ENCODE results near the gene KLHDC7A.

Gene KLHDC7A

DNA sequence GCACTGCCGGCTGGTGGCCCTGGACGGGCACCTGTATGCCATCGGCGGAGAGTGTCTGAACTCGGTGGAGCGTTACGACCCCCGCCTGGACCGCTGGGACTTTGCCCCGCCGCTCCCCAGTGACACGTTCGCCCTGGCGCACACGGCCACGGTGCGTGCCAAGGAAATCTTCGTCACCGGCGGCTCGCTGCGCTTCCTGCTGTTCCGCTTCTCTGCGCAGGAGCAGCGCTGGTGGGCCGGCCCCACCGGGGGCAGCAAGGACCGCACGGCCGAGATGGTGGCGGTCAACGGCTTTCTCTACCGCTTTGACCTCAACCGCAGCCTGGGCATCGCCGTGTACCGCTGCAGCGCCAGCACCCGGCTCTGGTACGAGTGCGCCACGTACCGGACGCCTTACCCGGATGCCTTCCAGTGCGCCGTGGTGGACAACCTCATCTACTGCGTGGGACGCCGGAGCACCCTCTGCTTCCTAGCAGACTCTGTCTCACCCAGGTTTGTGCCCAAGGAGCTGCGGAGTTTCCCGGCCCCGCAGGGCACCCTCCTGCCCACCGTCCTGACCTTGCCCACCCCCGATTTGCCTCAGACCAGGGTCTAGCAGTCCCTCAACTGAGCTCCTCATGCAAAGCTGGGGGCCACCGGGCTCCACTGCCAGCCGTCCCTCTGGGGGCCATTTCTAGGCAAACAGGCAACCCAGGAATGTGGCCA is 2.1 kb downstream of the KLHDC7A start:
- Histone ChIP-seq H3K4me1 (ENCODE audit: insufficient read depth, low read length, poor library complexity, severe bottlenecking) (no peaks in the 10 kb centered on the region), H3K27me3 (ENCODE audit: insufficient read depth, low read length, poor library complexity, severe bottlenecking) (no peaks in the 10 kb centered on the region), H3K9ac (ENCODE audit: low read depth, low read length, poor library complexity, severe bottlenecking) (no peak overlapping the region), H4K20me1 (ENCODE audit: insufficient read depth, low read length, poor library complexity, severe bottlenecking) (no peaks in the 10 kb centered on the region), H3K9me3 (ENCODE audit: insufficient read depth, low read depth, low read length) (no peaks in the 10 kb centered on the region), H3K79me2 (ENCODE audit: insufficient read depth, low read length) (no peaks in the 10 kb centered on the region), H3K9me2 (replicated peaks; ENCODE audit: low read depth, low read length) (no peaks in the 10 kb centered on the region), H2AFZ (ENCODE audit: low read length) (no peak overlapping the region), H3K4me2 (ENCODE audit: low read depth, low read length, poor library complexity, severe bottlenecking) (no peak overlapping the region), H3F3A (ENCODE audit: low read depth) (no peaks in the 10 kb centered on the region), H3K4me3 (ENCODE audit: low read length, poor library complexity, severe bottlenecking) (no peak overlapping the region), H3K36me3 (ENCODE audit: insufficient read depth, low read length) (no peaks in the 10 kb centered on the region)
- TF ChIP-seq EZH2phosphoT487 (IDR thresholded peaks at IDR 0.05; ENCODE audit: borderline replicate concordance), result no peak

GRCh38 chr1:18484276-18484675 is 3.5 kb downstream of the KLHDC7A start:
- Histone ChIP-seq H3K27me3 (ENCODE audit: insufficient read depth, low read length, poor library complexity, severe bottlenecking) (no peaks in the 10 kb centered on the region), H2AFZ (ENCODE audit: low read length) (no peak overlapping the region), H3K9ac (ENCODE audit: low read depth, low read length, poor library complexity, severe bottlenecking) (no peak overlapping the region), H3K4me3 (ENCODE audit: low read length, poor library complexity, severe bottlenecking) (no peak overlapping the region), H3K4me2 (ENCODE audit: low read depth, low read length, poor library complexity, severe bottlenecking) (no peak overlapping the region), H3K9me3 (ENCODE audit: insufficient read depth, low read depth, low read length) (no peaks in the 10 kb centered on the region), H4K20me1 (ENCODE audit: insufficient read depth, low read length, poor library complexity, severe bottlenecking) (no peaks in the 10 kb centered on the region), H3F3A (ENCODE audit: low read depth) (no peaks in the 10 kb centered on the region), H3K9me2 (replicated peaks; ENCODE audit: low read depth, low read length) (no peaks in the 10 kb centered on the region), H3K36me3 (ENCODE audit: insufficient read depth, low read length) (no peaks in the 10 kb centered on the region), H3K4me1 (ENCODE audit: insufficient read depth, low read length, poor library complexity, severe bottlenecking) (no peaks in the 10 kb centered on the region), H3K79me2 (ENCODE audit: insufficient read depth, low read length) (no peaks in the 10 kb centered on the region)
- TF ChIP-seq CTCF (conservative IDR thresholded peaks at IDR 0.05; ENCODE audit: low read length) (no peak), EZH2phosphoT487 (IDR thresholded peaks at IDR 0.05; ENCODE audit: borderline replicate concordance) (no peak)

GRCh38 chr1:18484721-18485120 is 4.0 kb downstream of the KLHDC7A start:
- Histone ChIP-seq H3K9ac (ENCODE audit: low read depth, low read length, poor library complexity, severe bottlenecking) (no peak overlapping the region), H3K9me2 (replicated peaks; ENCODE audit: low read depth, low read length) (no peaks in the 10 kb centered on the region), H2AFZ (ENCODE audit: low read length) (no peak overlapping the region), H3K36me3 (ENCODE audit: insufficient read depth, low read length) (no peaks in the 10 kb centered on the region), H3K9me3 (ENCODE audit: insufficient read depth, low read depth, low read length) (no peaks in the 10 kb centered on the region), H3K4me3 (ENCODE audit: low read length, poor library complexity, severe bottlenecking) (no peak overlapping the region), H3K4me1 (ENCODE audit: insufficient read depth, low read length, poor library complexity, severe bottlenecking) (no peaks in the 10 kb centered on the region), H3K79me2 (ENCODE audit: insufficient read depth, low read length) (no peaks in the 10 kb centered on the region), H3F3A (ENCODE audit: low read depth) (no peaks in the 10 kb centered on the region), H3K27me3 (ENCODE audit: insufficient read depth, low read length, poor library complexity, severe bottlenecking) (no peaks in the 10 kb centered on the region), H3K4me2 (ENCODE audit: low read depth, low read length, poor library complexity, severe bottlenecking) (no peak overlapping the region), H4K20me1 (ENCODE audit: insufficient read depth, low read length, poor library complexity, severe bottlenecking) (no peaks in the 10 kb centered on the region)
- TF ChIP-seq EZH2phosphoT487 (IDR thresholded peaks at IDR 0.05; ENCODE audit: borderline replicate concordance) (no peak), CTCF (conservative IDR thresholded peaks at IDR 0.05; ENCODE audit: low read length) (no peak)

DNA sequence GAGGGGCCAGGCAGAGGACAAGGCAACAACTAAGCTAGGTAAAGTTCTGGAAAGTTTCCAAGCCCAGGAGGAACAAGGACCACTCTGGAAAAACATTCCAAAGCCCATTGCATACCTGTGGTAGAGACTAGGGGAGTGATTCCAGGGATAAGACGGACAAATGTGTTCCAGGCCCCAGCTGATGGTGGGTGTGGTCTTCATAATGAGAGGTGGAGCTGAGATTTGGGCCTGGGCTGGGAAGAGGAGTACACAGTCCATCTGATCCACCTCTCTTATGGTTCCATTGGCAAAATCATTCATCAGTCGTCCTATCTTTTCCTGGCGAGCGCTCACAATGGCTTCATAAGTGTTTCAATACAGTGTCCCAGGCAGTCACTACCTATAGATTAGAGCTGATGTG is 4.5 kb downstream of the KLHDC7A start:
- H4K20me1 ChIP-seq (ENCODE audit: insufficient read depth, low read length, poor library complexity, severe bottlenecking), result no peaks in the 10 kb centered on the region
- no peak overlapping the region for H3K4me2 ChIP-seq (ENCODE audit: low read depth, low read length, poor library complexity, severe bottlenecking)
- no peak overlapping the region for H3K9ac ChIP-seq (ENCODE audit: low read depth, low read length, poor library complexity, severe bottlenecking)
- no peak overlapping the region for H3K4me3 ChIP-seq (ENCODE audit: low read length, poor library complexity, severe bottlenecking)
- H3K9me3 ChIP-seq (ENCODE audit: insufficient read depth, low read depth, low read length), result no peaks in the 10 kb centered on the region
- TF ChIP-seq EZH2phosphoT487 (IDR thresholded peaks at IDR 0.05; ENCODE audit: borderline replicate concordance), result no peak
- TF ChIP-seq CTCF (conservative IDR thresholded peaks at IDR 0.05; ENCODE audit: low read length), result no peak
- H3K36me3 ChIP-seq (ENCODE audit: insufficient read depth, low read length), result no peaks in the 10 kb centered on the region
- H3K27me3 ChIP-seq (ENCODE audit: insufficient read depth, low read length, poor library complexity, severe bottlenecking), result no peaks in the 10 kb centered on the region
- H3K79me2 ChIP-seq (ENCODE audit: insufficient read depth, low read length), result no peaks in the 10 kb centered on the region
- H3K4me1 ChIP-seq (ENCODE audit: insufficient read depth, low read length, poor library complexity, severe bottlenecking), result no peaks in the 10 kb centered on the region
- H3K9me2 ChIP-seq (replicated peaks; ENCODE audit: low read depth, low read length), result no peaks in the 10 kb centered on the region
- no peak overlapping the region for H2AFZ ChIP-seq (ENCODE audit: low read length)
- no peaks in the 10 kb centered on the region for H3F3A ChIP-seq (ENCODE audit: low read depth)

Measured in Loucy (cell line).